ENCODE measurements around the gene IQSEC1. TPM values are rescaled to one million over a fixed set of nuclear protein-coding genes. Genes with fewer than 3 reads are reported as not detected.
"Not testable (repeated sequence)": the region's sequence is repeated elsewhere in the genome, so short reads cannot be mapped to it uniquely, and the experiment has no call there.

The IQSEC1 gene
- total RNA-seq, 1 donor from 2014 or later: 29.5 TPM

DNA sequence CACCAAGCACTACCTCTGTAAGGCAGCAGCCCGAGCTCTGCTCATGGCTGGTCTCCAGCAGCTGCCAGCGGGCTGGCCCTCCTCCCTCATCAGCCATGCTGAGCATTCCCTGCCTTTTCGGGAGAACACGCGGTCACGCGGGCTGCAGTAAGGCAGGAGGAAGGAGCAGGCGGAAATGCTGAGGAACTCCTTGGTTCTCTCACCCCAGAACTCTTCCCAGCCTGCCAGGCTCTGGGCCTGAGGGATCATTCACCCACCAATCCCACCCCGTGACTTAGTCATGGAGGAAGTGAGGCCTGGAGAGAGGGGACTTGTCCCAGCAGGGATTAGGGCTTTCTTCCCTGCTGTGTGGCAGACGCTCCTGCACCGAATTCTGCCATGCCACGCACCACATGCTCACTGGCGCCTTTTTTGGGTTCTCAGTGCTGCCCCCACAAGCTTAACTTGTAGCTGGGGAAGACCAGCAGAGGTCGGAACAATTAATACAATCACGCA is 189.0 kb downstream of the IQSEC1 start:
- Histone ChIP-seq H3K4me1 (ENCODE audit: insufficient read depth, low read length) (no peaks in the 10 kb centered on the region), H3K4me3 (ENCODE audit: insufficient read depth, low read depth, low read length) (no peak overlapping the region), H3K36me3 (ENCODE audit: insufficient read depth, low read length) (no peaks in the 10 kb centered on the region), H3K79me2 (ENCODE audit: insufficient read depth, low read length) (no peaks in the 10 kb centered on the region), H2AFZ (ENCODE audit: low read depth, low read length) (peak overlapping the region; percentile 76), H3K27me3 (ENCODE audit: insufficient read depth, low read length) (peaks cover 19% of the 10 kb centered on the region), H3K4me2 (ENCODE audit: low read length) (no peak overlapping the region), H4K20me1 (ENCODE audit: insufficient read depth, low read length) (no peaks in the 10 kb centered on the region), H3K9me3 (ENCODE audit: insufficient read depth, low read depth, low read length) (no peaks in the 10 kb centered on the region), H3K9ac (ENCODE audit: low read length) (no peak overlapping the region), H3K27ac (ENCODE audit: low read depth, low read length) (no peak overlapping the region)
- H3K4me1 Mint-ChIP-seq (ENCODE audit: low read depth, unreplicated experiment): no peaks in the 10 kb centered on the region
- no peak for FAIRE-seq
- peaks cover 5% of the 10 kb centered on the region for H3K9me3 Mint-ChIP-seq (ENCODE audit: unreplicated experiment)
- TF ChIP-seq EZH2 (IDR thresholded peaks at IDR 0.05; ENCODE audit: insufficient read depth, low read length): no peak
- TF ChIP-seq, protein P1, sequence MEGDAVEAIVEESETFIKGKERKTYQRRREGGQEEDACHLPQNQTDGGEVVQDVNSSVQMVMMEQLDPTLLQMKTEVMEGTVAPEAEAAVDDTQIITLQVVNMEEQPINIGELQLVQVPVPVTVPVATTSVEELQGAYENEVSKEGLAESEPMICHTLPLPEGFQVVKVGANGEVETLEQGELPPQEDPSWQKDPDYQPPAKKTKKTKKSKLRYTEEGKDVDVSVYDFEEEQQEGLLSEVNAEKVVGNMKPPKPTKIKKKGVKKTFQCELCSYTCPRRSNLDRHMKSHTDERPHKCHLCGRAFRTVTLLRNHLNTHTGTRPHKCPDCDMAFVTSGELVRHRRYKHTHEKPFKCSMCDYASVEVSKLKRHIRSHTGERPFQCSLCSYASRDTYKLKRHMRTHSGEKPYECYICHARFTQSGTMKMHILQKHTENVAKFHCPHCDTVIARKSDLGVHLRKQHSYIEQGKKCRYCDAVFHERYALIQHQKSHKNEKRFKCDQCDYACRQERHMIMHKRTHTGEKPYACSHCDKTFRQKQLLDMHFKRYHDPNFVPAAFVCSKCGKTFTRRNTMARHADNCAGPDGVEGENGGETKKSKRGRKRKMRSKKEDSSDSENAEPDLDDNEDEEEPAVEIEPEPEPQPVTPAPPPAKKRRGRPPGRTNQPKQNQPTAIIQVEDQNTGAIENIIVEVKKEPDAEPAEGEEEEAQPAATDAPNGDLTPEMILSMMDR (IDR thresholded peaks at IDR 0.05; ENCODE audit: insufficient read depth, low read depth, low read length): no peak
- no peak overlapping the region for H3K4me3 Mint-ChIP-seq (ENCODE audit: unreplicated experiment)
- peak; percentile 27 for DNase-seq (ENCODE audit: low read depth)
- peaks cover 47% of the 10 kb centered on the region for H3K27me3 Mint-ChIP-seq (ENCODE audit: low read depth, unreplicated experiment)
- no peak overlapping the region for H3K27ac Mint-ChIP-seq (ENCODE audit: unreplicated experiment)
- no peaks in the 10 kb centered on the region for H3K36me3 Mint-ChIP-seq (ENCODE audit: low read depth, unreplicated experiment)

DNA sequence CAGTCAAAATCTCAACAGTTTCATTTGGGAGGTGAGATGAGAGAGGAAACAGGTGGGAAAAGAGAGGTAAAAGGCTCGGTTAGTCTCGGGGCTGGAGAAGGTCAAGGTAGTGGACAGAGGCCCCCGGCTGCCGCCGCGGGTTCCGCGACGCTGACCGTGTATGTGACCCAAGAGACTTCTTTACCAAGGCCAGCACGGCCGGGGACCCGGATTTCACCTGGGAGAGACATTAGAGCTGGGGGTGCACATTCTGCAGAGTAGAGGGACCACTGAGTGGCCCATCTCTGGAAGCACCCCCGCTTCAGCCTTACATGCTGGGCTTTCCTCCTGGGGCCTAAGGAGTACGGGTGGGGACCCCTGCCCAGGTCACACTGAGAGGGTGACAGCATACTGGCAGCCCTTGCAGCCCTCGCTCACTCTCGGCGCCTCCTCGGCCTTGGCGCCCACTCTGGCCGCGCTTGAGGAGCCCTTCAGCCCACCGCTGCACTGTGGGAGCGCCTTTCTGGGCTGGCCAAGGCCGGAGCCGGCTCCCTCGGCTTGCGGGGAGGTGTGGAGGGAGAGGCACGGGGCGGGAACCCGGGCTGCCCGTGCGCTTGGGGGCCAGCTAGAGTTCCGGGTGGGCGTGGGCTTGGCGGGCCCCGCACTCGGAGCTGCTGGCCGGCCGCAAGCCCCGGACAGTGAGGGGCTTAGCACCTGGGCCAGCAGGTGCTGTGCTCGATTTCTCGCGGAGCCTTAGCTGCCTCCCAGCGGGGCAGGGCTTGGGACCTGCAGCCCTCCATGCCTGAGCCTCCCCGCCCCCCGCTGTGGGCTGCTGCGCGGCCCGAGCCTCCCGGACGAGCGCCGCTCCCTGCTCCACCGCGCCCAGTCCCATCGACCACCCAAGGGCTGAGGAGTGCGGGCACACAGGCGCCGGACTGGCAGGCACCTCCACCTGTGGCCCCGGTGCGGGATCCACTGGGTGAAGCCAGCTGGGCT is 190.6 kb downstream of the IQSEC1 start:
- Histone ChIP-seq H3K4me2 (ENCODE audit: low read length) (no peak overlapping the region), H3K79me2 (ENCODE audit: insufficient read depth, low read length) (no peaks in the 10 kb centered on the region)
- no peak for TF ChIP-seq EZH2 (IDR thresholded peaks at IDR 0.05; ENCODE audit: insufficient read depth, low read length)
- TF ChIP-seq, protein P1 (IDR thresholded peaks at IDR 0.05; ENCODE audit: insufficient read depth, low read depth, low read length): no peak

DNA sequence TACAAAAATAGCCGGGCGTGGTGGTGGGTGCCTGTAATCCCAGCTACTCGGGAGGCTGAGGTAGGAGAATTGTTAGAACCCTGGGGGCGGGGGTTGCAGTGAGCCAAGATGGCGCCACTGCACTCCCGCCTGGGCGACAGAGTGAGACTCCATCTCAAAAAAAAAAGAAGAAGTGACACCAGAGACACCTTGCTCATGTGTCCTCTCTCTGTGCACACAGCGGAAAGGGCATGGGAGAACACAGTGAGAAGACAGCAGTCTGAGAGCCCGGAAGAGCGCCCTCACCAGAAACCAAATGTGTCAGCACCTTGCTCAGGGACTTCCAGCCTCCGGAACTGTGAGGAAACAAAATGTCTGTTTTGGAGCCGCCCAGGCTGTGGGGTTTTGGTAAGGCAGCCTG is 191.4 kb downstream of the IQSEC1 start:
- not testable (repeated sequence) for FAIRE-seq; H4K20me1 ChIP-seq (ENCODE audit: insufficient read depth, low read length); H3K79me2 ChIP-seq (ENCODE audit: insufficient read depth, low read length); H3K4me3 ChIP-seq (ENCODE audit: insufficient read depth, low read depth, low read length); H3K9ac ChIP-seq (ENCODE audit: low read length); H3K27ac Mint-ChIP-seq (ENCODE audit: unreplicated experiment); H3K27ac ChIP-seq (ENCODE audit: low read depth, low read length); H3K9me3 ChIP-seq (ENCODE audit: insufficient read depth, low read depth, low read length); H3K9me3 Mint-ChIP-seq (ENCODE audit: unreplicated experiment); H3K4me2 ChIP-seq (ENCODE audit: low read length); H3K36me3 Mint-ChIP-seq (ENCODE audit: low read depth, unreplicated experiment); DNase-seq (ENCODE audit: low read depth); H3K36me3 ChIP-seq (ENCODE audit: insufficient read depth, low read length); H2AFZ ChIP-seq (ENCODE audit: low read depth, low read length); H3K27me3 ChIP-seq (ENCODE audit: insufficient read depth, low read length); H3K4me1 ChIP-seq (ENCODE audit: insufficient read depth, low read length); H3K4me1 Mint-ChIP-seq (ENCODE audit: low read depth, unreplicated experiment); H3K4me3 Mint-ChIP-seq (ENCODE audit: unreplicated experiment)
- H3K27me3 Mint-ChIP-seq (ENCODE audit: low read depth, unreplicated experiment): peaks cover 45% of the 10 kb centered on the region

More for the DNA sequence above, 190.6 kb downstream of the IQSEC1 start:
- no peak overlapping the region for H3K9ac ChIP-seq (ENCODE audit: low read length)
- no peak overlapping the region for H3K27ac ChIP-seq (ENCODE audit: low read depth, low read length)
- DNase-seq (ENCODE audit: low read depth) (no peak), FAIRE-seq (no peak)
- no peaks in the 10 kb centered on the region for H3K4me1 ChIP-seq (ENCODE audit: insufficient read depth, low read length)
- Mint-ChIP-seq H3K27me3 (ENCODE audit: low read depth, unreplicated experiment) (peaks cover 51% of the 10 kb centered on the region), H3K9me3 (ENCODE audit: unreplicated experiment) (peaks cover 5% of the 10 kb centered on the region), H3K36me3 (ENCODE audit: low read depth, unreplicated experiment) (no peaks in the 10 kb centered on the region), H3K4me3 (ENCODE audit: unreplicated experiment) (no peak overlapping the region), H3K4me1 (ENCODE audit: low read depth, unreplicated experiment) (no peaks in the 10 kb centered on the region), H3K27ac (ENCODE audit: unreplicated experiment) (no peak overlapping the region)
- H3K36me3 ChIP-seq (ENCODE audit: insufficient read depth, low read length): no peaks in the 10 kb centered on the region
- no peak overlapping the region for H3K4me3 ChIP-seq (ENCODE audit: insufficient read depth, low read depth, low read length)
- no peaks in the 10 kb centered on the region for H4K20me1 ChIP-seq (ENCODE audit: insufficient read depth, low read length)
- peaks cover 14% of the 10 kb centered on the region for H3K27me3 ChIP-seq (ENCODE audit: insufficient read depth, low read length)
- no peaks in the 10 kb centered on the region for H3K9me3 ChIP-seq (ENCODE audit: insufficient read depth, low read depth, low read length)
- H2AFZ ChIP-seq (ENCODE audit: low read depth, low read length): no peak overlapping the region
